Endodermal cell (in vitro differentiated cells): Measurements from ENCODE around the gene GALNT17. TPM values are rescaled to one million over a fixed set of nuclear protein-coding genes. Genes with fewer than 3 reads are reported as not detected.
"Not testable (repeated sequence)": the region's sequence is repeated elsewhere in the genome, so short reads cannot be mapped to it uniquely, and the experiment has no call there.

Source experiments
- DNase-seq: peaks from one replicate; pipeline ENCODE4 v3.0.0-alpha.2; 2017
- H3K27ac ChIP-seq: 2 replicates; pipeline ENCODE4 v1.5.1; 2013; ENCODE audit warnings: mild to moderate bottlenecking, low read depth, low read length, moderate library complexity
- H3K27me3 ChIP-seq: 2 replicates; pipeline ENCODE4 v1.6.1; 2013; ENCODE audit warnings: mild to moderate bottlenecking, low read length, moderate library complexity; ENCODE audit not compliant: insufficient read depth, control insufficient read depth, poor library complexity, severe bottlenecking
- H3K36me3 ChIP-seq: 2 replicates; pipeline ENCODE4 v1.7.0; 2013; ENCODE audit warnings: mild to moderate bottlenecking, low read length, moderate library complexity; ENCODE audit not compliant: control insufficient read depth, insufficient read depth
- H3K4me1 ChIP-seq: one replicate; pipeline ENCODE4 v1.7.0; 2013; ENCODE audit warnings: low read length; ENCODE audit not compliant: control insufficient read depth, insufficient read depth
- H3K4me3 ChIP-seq: 2 replicates; pipeline ENCODE4 v1.5.1; 2013; ENCODE audit warnings: mild to moderate bottlenecking, low read length, moderate library complexity
- H3K9ac ChIP-seq: 2 replicates; pipeline ENCODE4 v1.6.1; 2013; ENCODE audit warnings: mild to moderate bottlenecking, low read length, moderate library complexity; ENCODE audit not compliant: poor library complexity, severe bottlenecking; ENCODE audit errors: extremely low read depth
- H3K9me3 ChIP-seq: 2 replicates; pipeline ENCODE4 v1.6.1; 2013; ENCODE audit warnings: mild to moderate bottlenecking, low read length, moderate library complexity; ENCODE audit not compliant: control insufficient read depth
- H3K27ac Mint-ChIP-seq: 2 replicates; pipeline ENCODE4 v1.8.0; 2020; ENCODE audit warnings: mixed read lengths
- H3K27me3 Mint-ChIP-seq: 2 replicates; pipeline ENCODE4 v1.8.0; 2021; ENCODE audit warnings: mild to moderate bottlenecking, mixed read lengths; ENCODE audit not compliant: insufficient read depth
- H3K36me3 Mint-ChIP-seq: 2 replicates; pipeline ENCODE4 v1.8.0; 2020; ENCODE audit warnings: low read depth, mixed read lengths
- H3K4me1 Mint-ChIP-seq: 2 replicates; pipeline ENCODE4 v1.8.0; 2020; ENCODE audit warnings: mixed read lengths
- H3K4me3 Mint-ChIP-seq: 2 replicates; pipeline ENCODE4 v1.8.0; 2020; ENCODE audit warnings: mild to moderate bottlenecking, moderate library complexity, mixed read lengths
- H3K9me3 Mint-ChIP-seq: 2 replicates; pipeline ENCODE4 v1.8.0; 2020; ENCODE audit warnings: mild to moderate bottlenecking, mixed read lengths
- CTCF ChIP-seq: fragments of 200-600 bp; sonication (generic); conservative IDR thresholded peaks from 2 replicates; pipeline ENCODE4 v1.5.0; 2021; ENCODE audit warnings: antibody characterized with exemption, mild to moderate bottlenecking
- WGBS, 2 experiments: methylation state at CpG; one replicate each; pipeline versions ENCODE4 v1.1.5 to v1.1.7; 2013; ENCODE audit warnings: missing lambda C conversion rate in 2 of 2, mixed read lengths in 1 of 2; ENCODE audit not compliant: insufficient coverage in 1 of 2, insufficient read length in 1 of 2; 5-methylcytosine and 5-hydroxymethylcytosine counted together
- total RNA-seq, 2 donors: library from RNA; stranded (reverse); fragmentation: NEBNext Ultra II Directional in 1 of 2; extraction: Animal tissue kit (Norgen Biotek cat#: 25700) in 1 of 2; gene quantifications; 2 replicates in 1 of 2; 3 replicates in 1 of 2; pipeline ENCODE4 v1.2.1, GENCODE V29; 2021

The GALNT17 gene
- total RNA-seq, 2 donors from 2014 or later, result 60.4 to 61.3 TPM

DNA sequence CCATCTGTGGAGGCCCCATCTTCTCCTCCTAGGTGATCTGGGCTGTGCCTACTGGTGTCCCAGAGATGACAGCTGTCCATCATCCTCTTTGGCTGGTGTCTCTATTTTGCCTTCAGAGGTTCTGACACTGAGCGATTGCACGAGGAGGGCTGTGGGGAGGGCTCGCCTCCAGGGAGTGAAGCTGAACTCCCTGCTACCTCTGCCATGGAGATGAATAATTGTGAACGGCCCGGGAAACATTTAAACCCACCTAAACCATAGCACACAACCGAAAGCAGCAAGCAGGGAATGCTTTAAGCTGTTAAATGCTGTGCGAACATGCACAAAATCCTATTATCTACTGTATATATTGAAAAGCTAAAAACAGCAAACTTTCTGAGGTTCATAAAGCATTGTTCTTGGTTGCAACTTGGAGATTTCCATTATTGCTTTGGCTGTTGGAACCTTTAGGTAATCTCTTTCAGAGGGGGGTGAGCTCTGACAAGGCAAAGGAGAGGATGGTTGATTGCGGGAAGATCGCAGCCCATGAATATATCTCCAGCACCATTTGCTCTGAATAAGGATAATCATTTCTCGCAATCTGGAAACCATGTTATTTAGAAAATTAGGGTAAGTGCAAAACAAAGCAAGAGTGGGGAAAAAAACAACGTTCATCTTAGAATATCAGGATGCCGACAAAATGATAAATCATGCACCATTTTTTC is 507.6 kb downstream of the GALNT17 start:
- Mint-ChIP-seq H3K27ac (no peak overlapping the region), H3K4me3 (no peak overlapping the region), H3K4me1 (peaks cover 32% of the 10 kb centered on the region), H3K36me3 (peaks cover 20% of the 10 kb centered on the region), H3K27me3 (no peaks in the 10 kb centered on the region), H3K9me3 (peaks cover 3% of the 10 kb centered on the region)
- no peak for TF ChIP-seq CTCF
- H3K9ac ChIP-seq, result no peak overlapping the region
- H3K27ac ChIP-seq, result no peak overlapping the region
- no peak overlapping the region for H3K4me3 ChIP-seq
- no peaks in the 10 kb centered on the region for H3K27me3 ChIP-seq
- 92% methylated on average over 12 of the region's 12 CpGs; no CpG with 5 or more reads in 1 of the 2 experiments for WGBS, 2 experiments
- no peak for DNase-seq
- peaks cover 3% of the 10 kb centered on the region for H3K4me1 ChIP-seq
- peaks cover 4% of the 10 kb centered on the region for H3K9me3 ChIP-seq
- peaks cover 10% of the 10 kb centered on the region for H3K36me3 ChIP-seq

DNA sequence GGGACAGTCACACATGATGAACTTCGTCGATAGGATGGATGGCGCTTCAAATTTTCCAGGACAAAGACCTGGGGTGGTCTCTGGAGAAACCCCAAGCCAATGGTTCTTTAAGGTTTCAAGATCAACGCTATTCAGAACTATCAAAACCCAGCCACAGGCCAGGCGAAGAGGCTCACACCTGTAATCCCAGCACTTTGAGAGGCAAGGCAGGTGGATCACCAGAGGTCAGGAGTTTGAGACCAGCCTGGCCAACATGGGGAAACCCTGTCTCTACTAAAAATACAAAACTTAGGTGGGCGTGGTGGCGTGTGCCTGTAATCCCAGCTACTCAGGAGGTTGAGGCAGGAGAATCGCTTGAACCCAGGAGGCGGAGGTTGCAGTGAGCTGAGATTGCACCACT is 511.1 kb downstream of the GALNT17 start:
- not testable (repeated sequence) for H3K4me3 ChIP-seq, H3K27me3 Mint-ChIP-seq, H3K27me3 ChIP-seq, H3K4me1 ChIP-seq, H3K27ac ChIP-seq, H3K4me3 Mint-ChIP-seq, H3K9ac ChIP-seq, DNase-seq, H3K27ac Mint-ChIP-seq
- Histone ChIP-seq H3K36me3 (peaks cover 25% of the 10 kb centered on the region), H3K9me3 (peaks cover 23% of the 10 kb centered on the region)
- WGBS, 2 experiments, result 95% methylated on average over 7 to 9 of the region's 9 CpGs
- Mint-ChIP-seq H3K9me3 (peaks cover 15% of the 10 kb centered on the region), H3K36me3 (peaks cover 36% of the 10 kb centered on the region), H3K4me1 (peaks cover 15% of the 10 kb centered on the region)

DNA sequence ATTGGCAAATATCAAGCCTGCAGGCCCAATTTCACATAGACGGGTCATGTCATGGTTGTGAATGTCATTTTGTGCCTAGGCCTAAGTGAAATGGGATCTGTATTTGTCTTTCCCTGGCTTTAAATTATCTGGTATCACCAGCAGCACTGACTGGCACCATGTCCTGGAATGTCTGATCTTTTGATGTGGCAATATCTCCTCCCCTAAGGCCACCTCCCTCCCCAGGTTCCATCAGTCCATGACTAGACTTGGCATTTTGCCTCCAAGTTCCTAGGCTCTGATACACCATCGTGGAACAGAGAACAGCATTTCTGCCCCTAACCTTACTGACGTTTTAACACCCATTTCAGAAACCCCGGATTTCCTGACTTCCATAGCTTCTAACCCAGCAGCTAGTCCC is 513.9 kb downstream of the GALNT17 start:
- Histone ChIP-seq H3K9ac (no peak overlapping the region), H3K9me3 (peaks cover 25% of the 10 kb centered on the region), H3K4me3 (no peak overlapping the region), H3K36me3 (peaks cover 36% of the 10 kb centered on the region), H3K27ac (no peak overlapping the region), H3K4me1 (no peaks in the 10 kb centered on the region), H3K27me3 (no peaks in the 10 kb centered on the region)
- Mint-ChIP-seq H3K36me3 (peaks cover 44% of the 10 kb centered on the region), H3K4me1 (no peaks in the 10 kb centered on the region), H3K27me3 (no peaks in the 10 kb centered on the region), H3K9me3 (peaks cover 29% of the 10 kb centered on the region), H3K27ac (no peak overlapping the region), H3K4me3 (no peak overlapping the region)
- WGBS, 2 experiments, result 92 to 100% methylated on average over 2 to 4 of the region's 4 CpGs
- no peak for DNase-seq
- no peak for TF ChIP-seq CTCF

GRCh38 chr7:71649812-71650211 is 517.9 kb downstream of the GALNT17 start:
- Mint-ChIP-seq H3K36me3 (peaks cover 31% of the 10 kb centered on the region), H3K9me3 (peaks cover 25% of the 10 kb centered on the region), H3K4me3 (no peak overlapping the region), H3K4me1 (peaks cover 7% of the 10 kb centered on the region), H3K27ac (no peak overlapping the region), H3K27me3 (no peaks in the 10 kb centered on the region)
- 75 to 88% methylated on average over 1 of the region's 1 CpG for WGBS, 2 experiments
- Histone ChIP-seq H3K27me3 (no peaks in the 10 kb centered on the region), H3K36me3 (peaks cover 31% of the 10 kb centered on the region), H3K27ac (no peak overlapping the region), H3K9ac (no peak overlapping the region), H3K9me3 (peaks cover 18% of the 10 kb centered on the region), H3K4me1 (no peaks in the 10 kb centered on the region), H3K4me3 (no peak overlapping the region)
- DNase-seq, result no peak
- TF ChIP-seq CTCF, result no peak
